ENCODE results near the gene PBRM1. TPM values are rescaled to one million over a fixed set of nuclear protein-coding genes. Genes with fewer than 3 reads are reported as not detected.
A peak's percentile ranks its signal among the peaks of the same experiment; 100 is the strongest.

PBRM1 gene
- total RNA-seq, 1 donor from 2014 or later: 131 TPM

- Mint-ChIP-seq H3K4me3 (ENCODE audit: low read depth) (no peak overlapping the region), H3K9me3 (ENCODE audit: low read depth) (peaks cover 8% of the 10 kb centered on the region), H3K27ac (no peak overlapping the region), H3K36me3 (ENCODE audit: insufficient read depth) (peaks cover 31% of the 10 kb centered on the region), H3K27me3 (no peaks in the 10 kb centered on the region), H3K4me1 (ENCODE audit: low read depth) (no peaks in the 10 kb centered on the region)
- TF ChIP-seq CTCF (IDR thresholded peaks at IDR 0.05; ENCODE audit: unreplicated experiment): no peak
- no peak for DNase-seq (ENCODE audit: low spot score, unreplicated experiment)
These were observed 38.8 kb upstream of the PBRM1 start for GRCh38 chr3:52724511-52724910.

- DNase-seq (ENCODE audit: low spot score, unreplicated experiment): no peak
- no peaks in the 10 kb centered on the region for H3K4me1 Mint-ChIP-seq (ENCODE audit: low read depth)
- TF ChIP-seq CTCF (IDR thresholded peaks at IDR 0.05; ENCODE audit: unreplicated experiment): no peak
- H3K4me3 Mint-ChIP-seq (ENCODE audit: low read depth): no peak overlapping the region
- H3K27me3 Mint-ChIP-seq: no peaks in the 10 kb centered on the region
- peaks cover 28% of the 10 kb centered on the region for H3K36me3 Mint-ChIP-seq (ENCODE audit: insufficient read depth)
- peaks cover 5% of the 10 kb centered on the region for H3K9me3 Mint-ChIP-seq (ENCODE audit: low read depth)
- H3K27ac Mint-ChIP-seq: no peak overlapping the region
These were observed 38.2 kb upstream of the PBRM1 start for GRCh38 chr3:52723935-52724334.

GRCh38 chr3:52722491-52722890 lies 36.8 kb upstream of the PBRM1 start:
- Mint-ChIP-seq H3K36me3 (ENCODE audit: insufficient read depth) (peaks cover 20% of the 10 kb centered on the region), H3K9me3 (ENCODE audit: low read depth) (no peaks in the 10 kb centered on the region), H3K4me1 (ENCODE audit: low read depth) (no peaks in the 10 kb centered on the region), H3K27ac (peak overlapping the region; percentile 84), H3K4me3 (ENCODE audit: low read depth) (no peak overlapping the region), H3K27me3 (no peaks in the 10 kb centered on the region)
- no peak for DNase-seq (ENCODE audit: low spot score, unreplicated experiment)
- no peak for TF ChIP-seq CTCF (IDR thresholded peaks at IDR 0.05; ENCODE audit: unreplicated experiment)

GRCh38 chr3:52721730-52722008 lies 36.0 kb upstream of the PBRM1 start:
- DNase-seq (ENCODE audit: low spot score, unreplicated experiment): no peak
- Mint-ChIP-seq H3K9me3 (ENCODE audit: low read depth) (no peaks in the 10 kb centered on the region), H3K4me1 (ENCODE audit: low read depth) (no peaks in the 10 kb centered on the region), H3K36me3 (ENCODE audit: insufficient read depth) (peaks cover 16% of the 10 kb centered on the region), H3K27me3 (no peaks in the 10 kb centered on the region), H3K4me3 (ENCODE audit: low read depth) (no peak overlapping the region), H3K27ac (no peak overlapping the region)
- TF ChIP-seq CTCF (IDR thresholded peaks at IDR 0.05; ENCODE audit: unreplicated experiment): no peak

- no peak overlapping the region for H3K4me3 Mint-ChIP-seq (ENCODE audit: low read depth)
- H3K9me3 Mint-ChIP-seq (ENCODE audit: low read depth): no peaks in the 10 kb centered on the region
- H3K4me1 Mint-ChIP-seq (ENCODE audit: low read depth): no peaks in the 10 kb centered on the region
- no peak for TF ChIP-seq CTCF (IDR thresholded peaks at IDR 0.05; ENCODE audit: unreplicated experiment)
- no peak for DNase-seq (ENCODE audit: low spot score, unreplicated experiment)
- no peaks in the 10 kb centered on the region for H3K27me3 Mint-ChIP-seq
- H3K36me3 Mint-ChIP-seq (ENCODE audit: insufficient read depth): peaks cover 16% of the 10 kb centered on the region
- no peak overlapping the region for H3K27ac Mint-ChIP-seq
These were observed 35.5 kb upstream of the PBRM1 start for GRCh38 chr3:52721002-52721729.

All from progenitor cell of endocrine pancreas (in vitro differentiated cells).